Left ventricle myocardium superior (tissue), 1 donor: ENCODE data around the gene MICU1. TPM values are rescaled to one million over a fixed set of nuclear protein-coding genes. Genes with fewer than 3 reads are reported as not detected.
A peak's percentile ranks its signal among the peaks of the same experiment; 100 is the strongest.
"Not testable (repeated sequence)": the region's sequence is repeated elsewhere in the genome, so short reads cannot be mapped to it uniquely, and the experiment has no call there.

Source experiments
- ATAC-seq: fragments of 200-7000 bp; cut with Tn5 transposase; one replicate; pipeline ENCODE4 v1.9.1; 2020; ENCODE audit warnings: mild to moderate bottlenecking, moderate library complexity
- DNase-seq: peaks from one replicate; pipeline ENCODE4 v3.0.0-alpha.2; 2020
- intact Hi-C: fragments of 100-400 bp; cut with micrococcal nuclease; formaldehyde crosslinking; loops from one replicate; pipeline ENCODE4 v1.11.0; 2022
- total RNA-seq: library from RNA; stranded (reverse); fragmentation: NEBNext Ultra II Directional; extraction: Animal tissue kit (Norgen Biotek cat#: 25700); gene quantifications from one replicate; pipeline ENCODE4 v1.2.1, GENCODE V29; 2021
- donor health status: DM: no; HTN: yes; CAD: no; lungs with severe emphysema.

The MICU1 gene
- total RNA-seq, 1 donor from 2014 or later, result 37.6 TPM

- intact Hi-C loops, result no loop called here
- ATAC-seq, result no peak
- DNase-seq, result no peak
These were observed 153.6 kb downstream of the MICU1 start for GRCh38 chr10:72472306-72472705.

GRCh38 chr10:72470666-72471065 is 155.2 kb downstream of the MICU1 start:
- DNase-seq (no peak), ATAC-seq (no peak)
- intact Hi-C loops, result no loop called here

- ATAC-seq, intact Hi-C loops, DNase-seq: not testable (repeated sequence)
These were observed 158.8 kb downstream of the MICU1 start for GRCh38 chr10:72467064-72467463.

- intact Hi-C loops, result no loop called here
- no peak for ATAC-seq
- DNase-seq, result no peak
These were observed 159.9 kb downstream of the MICU1 start for GRCh38 chr10:72466018-72466417.

GRCh38 chr10:72464438-72464837 is 161.4 kb downstream of the MICU1 start:
- DNase-seq (no peak), ATAC-seq (no peak)
- intact Hi-C loops, result no loop called here

GRCh38 chr10:72462261-72462660 is 163.6 kb downstream of the MICU1 start:
- intact Hi-C loops, result no loop called here
- ATAC-seq (no peak), DNase-seq (no peak)

GRCh38 chr10:72461085-72461484 is 164.8 kb downstream of the MICU1 start:
- intact Hi-C loops, result no loop called here
- DNase-seq (no peak), ATAC-seq (no peak)

- ATAC-seq, result no peak
- no peak for DNase-seq
- intact Hi-C loops, result no loop called here
These were observed 165.5 kb downstream of the MICU1 start for GRCh38 chr10:72460284-72460876.

GRCh38 chr10:72459301-72459700 is 166.6 kb downstream of the MICU1 start:
- ATAC-seq, result no peak
- DNase-seq, result no peak
- intact Hi-C loops, result no loop called here

GRCh38 chr10:72455889-72456595 is 169.8 kb downstream of the MICU1 start:
- ATAC-seq (peak; percentile 33), DNase-seq (no peak)
- intact Hi-C loops, result no loop called here

GRCh38 chr10:72449941-72450441 is 175.9 kb downstream of the MICU1 start:
- intact Hi-C loops, result no loop called here
- no peak for DNase-seq
- ATAC-seq, result no peak

- ATAC-seq (no peak), DNase-seq (no peak)
- intact Hi-C loops, result no loop called here
These were observed 180.0 kb downstream of the MICU1 start for GRCh38 chr10:72445851-72446250.

GRCh38 chr10:72442969-72443368 is 182.9 kb downstream of the MICU1 start:
- DNase-seq, intact Hi-C loops, ATAC-seq: not testable (repeated sequence)

- intact Hi-C loops, result no loop called here
- no peak for ATAC-seq
- no peak for DNase-seq
These were observed 190.3 kb downstream of the MICU1 start for GRCh38 chr10:72435570-72435969.

- ATAC-seq, DNase-seq, intact Hi-C loops: not testable (repeated sequence)
These were observed 194.9 kb downstream of the MICU1 start for GRCh38 chr10:72430936-72431335.

- DNase-seq, result no peak
- no peak for ATAC-seq
- intact Hi-C loops, result no loop called here
These were observed 195.9 kb downstream of the MICU1 start for GRCh38 chr10:72429931-72430330.

GRCh38 chr10:72426986-72427385 is 198.9 kb downstream of the MICU1 start:
- DNase-seq (peak; percentile 38), ATAC-seq (peak; percentile 77)
- intact Hi-C loops, result no loop called here

GRCh38 chr10:72425133-72425532 is 200.7 kb downstream of the MICU1 start:
- ATAC-seq (peak; percentile 87), DNase-seq (peak; percentile 29)
- intact Hi-C loops, result no loop called here

- ATAC-seq, result no peak
These were observed 201.3 kb downstream of the MICU1 start for GRCh38 chr10:72424561-72424960.

GRCh38 chr10:72423426-72423825 is 202.5 kb downstream of the MICU1 start:
- no peak for ATAC-seq
- intact Hi-C loops, result no loop called here
- no peak for DNase-seq

More at GRCh38 chr10:72424561-72424960, 201.3 kb downstream of the MICU1 start:
- intact Hi-C loops, result no loop called here
- DNase-seq, result no peak
